PFSK-1 (cell line): ENCODE data around the gene KLHDC7B.

Experiments used
- FOXP2 ChIP-seq: optimal IDR thresholded peaks from 2 replicates; pipeline ENCODE3; 2011; ENCODE audit warnings: borderline replicate concordance, control low read depth, inconsistent platforms; ENCODE audit not compliant: insufficient read depth; ENCODE audit errors: extremely low read length, extremely low read depth
- POLR2AphosphoS5 ChIP-seq: IDR thresholded peaks from 2 replicates; pipeline ENCODE4 v1.6.1; 2012; ENCODE audit warnings: low read depth, mild to moderate bottlenecking, control low read depth, low read length, moderate library complexity
- REST ChIP-seq, 2 experiments: IDR thresholded peaks; 2 replicates each; pipeline versions ENCODE4 v1.6.1 to v1.8.0; 2011 to 2012; ENCODE audit warnings: low read depth in 2 of 2, low read length in 2 of 2, control low read depth in 1 of 2, inconsistent platforms in 1 of 2, mild to moderate bottlenecking in 1 of 2, moderate library complexity in 1 of 2; ENCODE audit not compliant: insufficient read depth in 1 of 2
- SIN3A ChIP-seq: IDR thresholded peaks from 2 replicates; pipeline ENCODE4 v1.6.1; 2012; ENCODE audit warnings: mild to moderate bottlenecking, low read length, moderate library complexity, borderline replicate concordance; ENCODE audit not compliant: insufficient read depth
- TAF1 ChIP-seq: IDR thresholded peaks from 2 replicates; pipeline ENCODE4 v1.6.1; 2012; ENCODE audit warnings: low read length, control low read depth, borderline replicate concordance; ENCODE audit not compliant: insufficient read depth

The KLHDC7B gene

GRCh38 chr22:50562523-50563412, 17.1 kb downstream of the KLHDC7B start, which contains the start of gene SYCE3:
SYCE3 (minus strand) TSS chr22:50562919; CDS start chr22:50556405, 6,514 bp downstream.
- TF ChIP-seq POLR2AphosphoS5: peak; percentile 49; the same call in 1 of the 2 replicates
- 0 out of 4 replicates have a peak, but pooled peaks of 1 of the 2 experiments have one; percentile 8 for TF ChIP-seq REST (IDR thresholded peaks at IDR 0.05; ENCODE audit: insufficient read depth in 1 of 2, low read depth in 2 of 2, low read length in 2 of 2)
- TF ChIP-seq FOXP2: peak; percentile 38
- TF ChIP-seq TAF1: no peak
- TF ChIP-seq SIN3A: no peak

- TF ChIP-seq SIN3A (no peak), FOXP2 (no peak), REST (IDR thresholded peaks at IDR 0.05; ENCODE audit: insufficient read depth in 1 of 2, low read depth in 2 of 2, low read length in 2 of 2) (no peak), POLR2AphosphoS5 (no peak), TAF1 (no peak)
These were observed 17.9 kb downstream of the KLHDC7B start for GRCh38 chr22:50563413-50564160.

GRCh38 chr22:50564289-50564688, 18.6 kb downstream of the KLHDC7B start:
- TF ChIP-seq POLR2AphosphoS5 (no peak), FOXP2 (no peak), TAF1 (no peak), REST (IDR thresholded peaks at IDR 0.05; ENCODE audit: insufficient read depth in 1 of 2, low read depth in 2 of 2, low read length in 2 of 2) (no peak), SIN3A (no peak)

- no peak for TF ChIP-seq FOXP2
- no peak for TF ChIP-seq POLR2AphosphoS5
- no peak for TF ChIP-seq REST (IDR thresholded peaks at IDR 0.05; ENCODE audit: insufficient read depth in 1 of 2, low read depth in 2 of 2, low read length in 2 of 2)
- TF ChIP-seq SIN3A: no peak
- no peak for TF ChIP-seq TAF1
These were observed 22.1 kb downstream of the KLHDC7B start for GRCh38 chr22:50567721-50568252.
